Skin of body (tissue), 2 donors: ENCODE data around the gene KHDC3L. TPM values are rescaled to one million over a fixed set of nuclear protein-coding genes. Genes with fewer than 3 reads are reported as not detected.
"Not testable (repeated sequence)": the region's sequence is repeated elsewhere in the genome, so short reads cannot be mapped to it uniquely, and the experiment has no call there.

Experiments used
- DNase-seq: peaks from one replicate; lab custom pipeline; 2025; lab: John Stamatoyannopoulos, UW
- total RNA-seq: library from RNA; depleted of rRNA; stranded (reverse); fragments of >200 nt; gene quantifications from one replicate; pipeline ENCODE4 v1.2.3, GENCODE V29; 2014

The KHDC3L gene
- total RNA-seq, 1 donor from 2014 or later, result not detected

DNA sequence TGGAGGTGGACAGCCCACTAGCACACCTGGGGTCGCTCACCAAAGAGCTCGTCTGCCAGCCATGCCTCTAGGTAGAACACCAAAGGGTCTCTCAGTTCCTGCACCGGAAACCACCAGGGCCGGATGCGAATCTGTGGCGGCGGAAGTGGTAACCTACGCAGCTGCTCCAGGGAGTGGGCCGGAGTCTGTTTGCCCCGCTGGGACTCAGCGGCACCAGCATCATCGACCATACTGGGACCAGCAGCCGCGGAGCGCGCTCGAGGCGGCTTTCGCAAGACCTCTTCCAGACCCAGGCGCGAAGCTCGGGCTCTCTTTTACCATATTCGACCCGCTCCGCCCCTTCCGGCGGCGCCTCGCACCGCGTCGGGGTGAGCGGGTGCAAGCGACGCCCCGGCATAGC lies 7.1 kb downstream of the KHDC3L start, which contains the start of gene OOEP:
TSS of gene OOEP (minus strand) at position 335 of the 400 bp plus-strand sequence. CDS start at position 230, 105 bp downstream.
- DNase-seq, result no peak

DNA sequence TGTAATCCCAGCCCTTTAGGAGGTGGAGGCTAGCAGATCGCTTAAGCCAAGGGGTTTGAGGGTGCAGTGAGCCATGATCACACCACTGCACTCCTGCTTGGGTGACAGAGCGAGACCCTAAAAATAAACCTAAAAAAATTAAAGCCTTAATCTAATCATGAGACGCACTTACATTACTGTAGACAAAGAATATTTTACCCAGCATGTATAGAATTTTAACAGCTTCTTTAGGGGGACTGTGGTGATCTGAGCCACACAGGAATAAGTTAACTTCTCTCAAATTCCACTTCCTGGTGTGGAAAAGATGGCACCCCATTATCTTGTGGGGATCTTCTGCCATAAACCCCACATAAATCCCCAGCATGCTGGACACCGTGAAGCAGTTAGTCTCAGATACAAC lies 9.5 kb downstream of the KHDC3L start:
- DNase-seq, result no peak

DNA sequence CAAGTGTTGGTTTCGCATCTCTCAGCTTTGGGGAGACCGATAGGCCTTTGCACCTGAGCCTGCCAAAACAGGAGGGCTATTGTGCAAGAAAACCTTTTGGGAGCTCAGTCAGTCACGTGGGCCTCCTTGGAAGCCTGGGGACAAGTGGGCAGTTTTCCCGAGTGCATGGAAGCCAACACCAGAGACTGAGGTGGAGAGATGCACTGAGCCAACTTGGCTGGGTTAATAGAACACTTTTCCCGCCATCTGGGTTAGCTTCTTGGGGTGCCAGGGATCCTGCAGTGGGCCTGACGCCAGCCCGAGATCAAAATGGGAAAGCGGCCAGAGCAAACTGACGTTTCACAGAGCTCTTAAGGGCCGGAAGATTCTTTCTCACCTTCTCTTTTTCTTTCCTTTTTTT lies 10.1 kb downstream of the KHDC3L start:
- DNase-seq, result no peak

DNA sequence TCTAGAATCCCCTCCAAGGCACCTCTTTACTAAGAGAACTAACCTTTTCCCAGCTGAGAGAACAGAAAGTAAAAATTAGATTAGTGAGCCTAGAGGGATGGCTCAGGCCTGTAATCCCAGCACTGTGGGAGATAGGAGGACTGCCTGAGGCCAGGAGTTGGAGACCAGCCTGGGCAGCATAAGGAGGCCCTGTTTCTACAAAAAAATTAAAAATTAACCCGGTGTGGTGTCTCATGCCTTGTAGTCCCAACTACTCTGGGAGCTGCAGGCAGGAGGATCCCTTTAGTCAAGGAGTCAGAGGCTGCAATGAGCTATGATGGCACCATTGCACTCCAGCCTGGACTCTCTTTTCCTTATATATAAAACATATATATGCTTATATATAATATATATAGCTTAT lies 12.8 kb downstream of the KHDC3L start:
- DNase-seq, result no peak

DNA sequence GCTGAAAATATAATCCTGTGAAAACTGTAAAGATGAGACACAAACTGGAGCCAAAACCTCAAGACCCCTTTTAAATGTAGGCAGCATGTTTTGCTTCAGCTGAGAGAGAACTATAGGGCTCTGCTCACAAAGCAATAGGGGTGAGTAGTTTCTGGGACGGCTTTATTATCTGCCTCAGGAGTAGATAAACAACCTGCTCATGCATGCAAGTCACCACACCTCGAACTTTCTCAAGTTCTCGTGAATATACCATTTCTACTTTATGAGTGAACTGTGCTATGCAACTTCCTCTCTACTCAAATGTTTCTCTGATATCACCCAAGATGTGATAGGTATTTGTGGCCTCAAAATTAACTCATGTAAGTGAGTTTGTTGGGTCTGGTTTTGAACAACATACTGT lies 14.8 kb downstream of the KHDC3L start:
- DNase-seq, result no peak

DNA sequence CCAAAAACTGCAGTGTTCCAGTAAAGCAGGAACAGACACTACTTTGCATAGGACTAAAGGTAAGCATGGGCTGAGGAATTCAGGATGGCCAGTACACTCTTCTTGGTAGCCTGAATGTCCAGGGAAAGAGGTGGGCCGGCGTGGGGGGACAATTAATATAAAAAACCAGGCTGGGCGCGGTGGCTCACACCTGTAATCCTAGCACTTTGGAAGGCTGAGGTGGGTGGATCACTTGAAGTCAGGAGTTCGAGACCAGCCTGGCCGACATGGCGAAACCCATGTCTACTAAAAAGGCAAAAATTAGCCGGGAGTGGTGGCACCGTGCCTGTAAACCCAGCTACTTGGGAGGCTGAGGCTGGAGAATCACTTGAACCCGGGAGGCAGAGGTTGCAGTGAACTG lies 19.1 kb downstream of the KHDC3L start:
- DNase-seq, result not testable (repeated sequence)

DNA sequence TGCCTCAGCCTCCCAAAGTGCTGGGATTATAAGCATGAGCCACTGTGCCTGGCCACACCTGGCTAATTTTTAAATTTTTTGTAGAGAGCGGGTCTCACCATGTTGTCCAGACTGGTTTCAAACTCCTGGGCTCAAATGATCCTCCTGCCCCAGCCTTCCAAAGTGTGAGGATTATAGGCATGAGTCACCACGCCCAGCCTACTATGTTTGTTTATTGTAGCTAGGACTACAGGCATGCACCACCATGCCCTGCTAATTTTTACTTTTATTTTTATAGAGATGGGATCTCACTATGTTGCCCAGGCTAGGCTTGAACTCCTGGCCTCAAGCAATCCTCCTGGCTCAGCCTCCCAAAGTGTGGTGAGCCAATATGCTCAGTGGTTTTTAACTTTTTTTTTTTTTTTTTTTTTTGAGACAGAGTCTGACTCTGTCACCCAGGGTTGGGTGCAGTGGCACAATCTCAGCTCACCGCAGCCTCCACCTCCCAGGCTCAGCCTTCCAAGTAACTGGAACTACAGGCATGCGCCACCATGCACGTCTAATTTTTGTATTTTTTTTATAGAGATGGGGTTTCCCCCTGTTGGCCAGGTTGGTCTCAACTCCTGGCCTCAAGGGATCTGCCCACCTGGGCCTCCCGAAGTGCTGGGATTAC lies 20.1 kb downstream of the KHDC3L start:
- DNase-seq, result no peak

DNA sequence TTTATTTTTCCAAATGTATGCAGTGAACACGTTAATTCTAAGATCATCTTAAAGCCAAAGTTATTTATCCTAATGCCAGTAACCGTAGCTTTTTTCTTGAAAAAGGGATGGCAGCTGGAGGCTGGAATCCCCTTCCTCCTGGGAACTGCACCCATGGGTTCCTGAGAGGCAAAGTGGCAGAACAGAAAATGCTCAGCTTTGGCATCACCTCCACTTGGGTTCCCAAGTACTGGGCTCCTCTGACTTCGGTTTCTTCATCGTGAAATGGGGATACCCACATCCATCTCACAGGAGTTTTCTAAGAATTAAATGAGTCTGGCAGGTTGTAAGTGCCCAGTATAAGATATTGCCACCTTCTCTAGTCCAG lies 26.0 kb downstream of the KHDC3L start:
- no peak for DNase-seq

DNA sequence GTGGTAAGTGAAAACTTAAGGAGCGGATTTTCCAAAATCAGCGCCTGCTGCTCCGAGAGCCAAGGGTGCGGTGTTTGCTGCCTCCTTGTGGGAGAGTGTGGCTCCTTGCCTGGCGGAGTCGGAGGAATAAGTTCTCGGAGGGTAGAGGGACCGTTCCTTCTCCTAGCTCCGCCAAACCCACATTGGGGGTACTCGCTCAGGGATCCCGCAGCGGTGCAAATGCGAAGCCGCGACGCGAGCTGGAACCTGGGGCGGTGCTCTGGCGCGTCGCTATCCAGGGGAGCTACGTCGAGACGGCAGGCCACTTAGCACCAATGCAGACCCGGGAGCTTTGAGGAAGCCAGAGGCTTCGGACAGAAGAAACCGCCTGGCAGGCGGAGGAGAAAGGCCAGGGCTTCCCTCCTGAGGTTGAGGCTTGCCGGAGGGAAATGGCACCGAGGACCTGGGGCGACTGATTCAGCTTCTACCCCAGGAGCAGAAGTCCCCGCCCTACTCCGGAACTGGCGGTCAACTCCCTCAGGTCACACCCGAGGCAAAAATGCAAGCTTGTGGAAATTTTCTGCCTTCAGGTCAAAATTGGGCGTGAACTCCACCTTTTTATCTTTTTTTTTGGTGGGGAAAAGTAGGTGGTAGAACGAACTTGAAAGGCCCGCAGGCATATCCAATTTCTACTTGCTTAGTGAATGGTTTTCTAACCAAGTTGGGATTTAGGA lies 26.5 kb downstream of the KHDC3L start:
- DNase-seq, result peak; percentile 1

DNA sequence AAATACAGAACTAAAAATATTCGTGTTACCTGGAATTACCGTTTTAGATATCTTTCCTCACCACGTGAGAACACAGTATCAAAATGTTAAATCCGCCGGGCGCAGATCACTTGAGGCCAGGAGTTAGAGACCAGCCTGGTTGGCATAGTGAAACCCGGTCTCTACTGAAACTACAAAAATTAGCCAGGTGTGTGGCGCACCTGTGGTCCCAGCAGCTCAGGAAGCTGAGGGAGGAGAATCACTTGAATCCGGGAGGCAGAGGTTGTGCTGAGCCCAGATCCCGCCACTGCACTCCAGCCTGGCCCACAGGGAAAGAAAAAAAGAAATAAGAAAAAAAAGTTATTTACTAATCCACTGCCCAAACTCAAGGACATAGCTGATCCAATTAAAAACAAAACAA lies 27.4 kb downstream of the KHDC3L start:
- no peak for DNase-seq

DNA sequence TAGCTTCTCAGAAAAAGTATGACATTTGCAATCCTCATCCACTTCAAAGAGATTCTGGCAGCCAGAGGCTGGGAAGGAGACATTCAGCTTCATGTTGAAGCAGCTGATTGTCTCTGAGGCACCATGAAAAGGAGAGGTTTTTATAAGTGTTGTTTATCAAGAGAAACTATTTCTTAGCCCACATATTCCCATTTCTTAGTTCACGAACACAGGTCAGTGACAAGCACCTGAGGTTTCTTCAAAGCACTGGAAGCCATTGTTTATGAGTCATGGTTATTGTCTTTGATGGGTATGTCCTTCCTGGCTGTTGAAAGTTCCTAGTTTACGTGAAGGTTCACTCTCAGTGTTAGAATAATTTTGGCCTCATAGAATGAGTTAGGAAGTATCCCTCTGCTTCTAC lies 29.2 kb downstream of the KHDC3L start:
- DNase-seq, result no peak

DNA sequence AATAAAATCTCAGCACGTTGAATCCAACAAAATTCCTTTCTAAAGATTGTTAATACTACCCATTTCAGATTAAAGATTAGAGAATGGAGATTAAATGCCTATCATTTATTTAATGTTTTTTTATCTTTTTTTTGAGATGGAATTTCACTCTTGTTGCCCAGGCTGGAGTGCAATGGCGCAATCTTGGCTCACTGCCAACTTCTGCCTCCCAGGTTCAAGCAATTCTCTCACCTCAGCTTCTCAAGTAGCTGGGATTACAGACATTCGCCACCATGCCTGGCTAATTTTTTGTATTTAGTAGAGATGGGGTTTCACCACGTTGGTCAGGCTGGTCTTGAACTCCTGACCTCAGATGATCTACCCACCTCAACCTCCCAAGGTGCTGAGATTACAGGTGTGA lies 29.7 kb downstream of the KHDC3L start:
- not testable (repeated sequence) for DNase-seq

DNA sequence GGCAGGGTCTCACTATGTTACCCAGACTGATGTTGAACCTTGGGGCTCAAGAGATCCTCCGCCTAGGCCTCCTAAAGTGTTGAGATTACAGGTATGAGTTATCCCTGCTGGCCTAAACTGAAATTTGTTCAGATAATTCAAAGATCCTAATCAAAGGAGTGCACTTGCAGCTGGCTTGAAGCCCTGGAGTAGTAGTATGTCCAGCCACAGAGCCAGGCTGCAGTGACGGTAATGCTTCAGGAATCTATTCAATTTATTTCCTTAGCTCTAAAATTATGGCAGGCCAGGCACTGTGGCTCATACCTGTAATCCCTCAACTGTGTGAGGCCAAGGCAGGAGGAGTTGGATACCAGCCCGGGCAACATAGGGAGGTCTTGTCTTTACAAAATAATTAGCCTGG lies 30.8 kb downstream of the KHDC3L start:
- DNase-seq, result no peak

DNA sequence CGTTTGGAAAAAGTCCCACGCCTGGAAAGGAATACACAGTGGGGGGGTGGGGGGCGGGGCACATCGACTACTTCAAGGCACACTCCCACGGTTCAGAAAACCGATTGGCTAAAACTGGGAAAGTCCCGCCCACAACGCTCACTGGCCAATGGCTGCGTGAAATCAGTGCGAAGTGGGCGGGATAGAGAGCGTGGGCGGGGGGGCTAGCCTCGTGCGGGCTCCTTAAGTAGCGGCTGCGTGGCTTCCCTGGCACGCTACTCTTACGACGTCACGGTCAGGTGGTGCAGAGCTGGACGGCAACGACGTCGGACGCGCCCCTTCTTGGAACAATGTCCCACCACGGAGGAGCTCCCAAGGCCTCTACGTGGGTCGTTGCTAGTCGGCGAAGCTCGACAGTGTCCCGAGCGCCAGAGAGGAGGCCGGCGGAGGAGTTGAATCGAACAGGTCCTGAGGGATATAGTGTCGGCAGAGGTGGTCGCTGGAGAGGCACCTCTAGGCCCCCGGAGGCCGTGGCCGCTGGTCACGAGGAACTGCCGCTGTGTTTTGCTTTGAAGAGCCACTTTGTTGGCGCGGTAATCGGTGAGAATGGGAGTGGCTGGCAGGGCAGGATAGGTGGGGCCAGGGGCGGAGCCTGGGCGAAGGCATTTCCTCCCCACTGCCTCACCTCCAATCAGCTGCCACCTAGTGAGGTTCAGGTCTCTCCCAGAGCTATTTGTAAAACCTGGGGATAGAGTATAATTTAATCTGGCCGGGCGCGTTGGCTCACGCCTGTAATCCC lies 32.3 kb downstream of the KHDC3L start, which contains the start of gene DDX43:
TSS of gene DDX43 (plus strand) at position 252 of the 778 bp plus-strand sequence. CDS start at position 330, 78 bp downstream.
- DNase-seq, result no peak

DNA sequence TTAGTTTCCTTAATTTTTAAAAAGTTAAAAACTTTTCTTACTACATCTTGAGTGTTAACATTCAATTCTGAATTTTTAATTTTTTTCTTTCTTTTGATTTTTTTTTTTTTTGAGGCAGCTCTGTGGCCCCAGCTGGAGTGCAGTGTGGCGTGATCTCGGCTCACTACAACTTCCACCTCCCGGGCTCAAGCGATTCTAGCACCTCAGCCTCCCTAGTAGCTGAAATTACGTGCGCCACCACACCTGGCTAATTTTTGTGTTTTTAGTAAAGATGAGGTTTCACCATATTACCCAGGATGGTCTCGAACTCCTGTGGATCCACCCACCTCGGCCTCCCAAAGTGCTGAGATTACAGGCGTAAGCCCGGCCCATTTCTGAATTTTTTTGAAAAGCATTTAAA lies 33.4 kb downstream of the KHDC3L start:
- DNase-seq, result no peak

DNA sequence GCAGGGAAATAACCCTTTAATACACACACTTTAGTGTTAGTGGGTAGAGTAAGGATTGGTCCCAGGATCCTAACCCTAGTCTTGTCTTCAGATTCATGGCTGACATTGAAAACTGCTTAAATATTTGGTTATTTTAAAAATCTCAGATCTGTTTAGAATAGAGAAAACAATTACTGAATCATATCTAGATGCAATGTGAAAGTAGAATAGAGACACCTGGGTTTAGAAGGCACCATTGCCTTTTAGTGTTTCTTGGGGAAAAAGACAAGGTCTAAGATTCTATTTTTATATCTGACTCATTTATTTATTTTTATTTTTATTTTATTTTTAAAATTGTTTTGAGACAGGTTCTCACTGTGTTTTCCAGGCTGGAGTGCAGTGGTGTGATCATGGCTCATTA lies 38.2 kb downstream of the KHDC3L start:
- DNase-seq, result no peak

DNA sequence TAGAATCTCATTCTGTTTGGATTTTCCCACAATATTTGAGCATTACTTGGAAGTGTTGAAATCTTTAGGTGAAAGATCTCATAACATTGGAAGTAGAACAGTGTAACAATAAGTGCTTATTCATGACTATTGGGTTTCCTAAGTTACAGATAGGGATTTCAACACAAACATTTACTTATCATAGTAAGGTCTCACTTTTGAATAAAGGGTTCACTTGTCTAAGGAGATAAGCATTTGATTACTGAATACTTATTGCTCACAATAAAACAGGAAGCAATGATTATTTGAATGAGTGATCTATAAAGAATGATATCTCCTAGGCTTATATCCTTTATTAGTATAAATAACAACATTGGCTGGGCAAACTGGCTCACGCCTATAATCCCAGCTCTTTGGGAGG lies 46.9 kb downstream of the KHDC3L start:
- DNase-seq, result no peak

DNA sequence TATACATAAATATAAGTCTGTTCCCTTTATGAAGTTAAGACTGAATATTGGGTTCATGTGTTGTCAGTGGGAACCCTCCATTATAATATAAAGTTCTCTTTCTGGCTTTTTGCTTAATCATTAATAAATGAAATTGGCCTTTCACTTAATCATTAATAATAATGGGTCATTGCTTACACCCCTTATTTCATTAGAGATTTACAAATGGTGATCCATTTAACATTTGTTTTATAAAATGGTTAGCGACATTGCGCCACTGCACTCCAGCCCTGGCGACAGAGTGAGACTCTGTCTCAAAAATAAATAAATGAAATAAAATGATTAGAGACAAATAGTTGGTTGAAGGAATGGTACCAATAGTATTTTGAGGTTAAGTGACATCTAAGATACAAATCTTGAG lies 50.6 kb downstream of the KHDC3L start:
- DNase-seq, result no peak
